ENCODE data around the gene B4GALT4. TPM values are rescaled to one million over a fixed set of nuclear protein-coding genes. Genes with fewer than 3 reads are reported as not detected.

B4GALT4 gene, protein sequence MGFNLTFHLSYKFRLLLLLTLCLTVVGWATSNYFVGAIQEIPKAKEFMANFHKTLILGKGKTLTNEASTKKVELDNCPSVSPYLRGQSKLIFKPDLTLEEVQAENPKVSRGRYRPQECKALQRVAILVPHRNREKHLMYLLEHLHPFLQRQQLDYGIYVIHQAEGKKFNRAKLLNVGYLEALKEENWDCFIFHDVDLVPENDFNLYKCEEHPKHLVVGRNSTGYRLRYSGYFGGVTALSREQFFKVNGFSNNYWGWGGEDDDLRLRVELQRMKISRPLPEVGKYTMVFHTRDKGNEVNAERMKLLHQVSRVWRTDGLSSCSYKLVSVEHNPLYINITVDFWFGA
- total RNA-seq, result 10 to 100 TPM; 12.5 to 14.8 TPM

- DNase-seq, result peak; percentile 89 to 93 (median 92)
- Histone ChIP-seq H3K36me3 (replicated peaks in 1 of 2; ENCODE audit: insufficient read depth in 1 of 2, low read depth in 2 of 2) (peaks cover 0 to 3% of the 10 kb centered on the region in 2 donors), H3K4me1 (peaks cover 23% of the 10 kb centered on the region), H3K9me3 (no peaks in the 10 kb centered on the region), H3K27me3 (no peaks in the 10 kb centered on the region), H3K4me3 (peak within 1 kb of the TSS; percentile 53 to 86), H3K27ac (peak within 1 kb of the TSS; percentile 91 to 99 (median 96))
- intact Hi-C loops (cut with DNase I), result loop anchor here (10.0 kb wide), 2 partner anchors 96 to 356 kb away; partner anchors contain the start of gene TEX55
- WGBS, 2 donors, result 1 to 5% methylated on average over 14 to 67 of the region's 70 CpGs
- ATAC-seq, result peak; percentile 95
- TF ChIP-seq POLR2A (IDR thresholded peaks at IDR 0.05), result peak; percentile 94 to 96 (median 95)
- TF ChIP-seq CTCF (IDR thresholded peaks at IDR 0.05), result peak in 1 of 7 experiments; percentile 23
Observed at GRCh38 chr3:119240591-119241434, at the start of gene B4GALT4. Gene B4GALT4 (minus strand): TSS chr3:119240878. CDS start chr3:119230099, 10,779 bp downstream.

GRCh38 chr3:119289404-119289770 lies 48.7 kb upstream of the B4GALT4 start:
- H3K36me3 ChIP-seq (replicated peaks in 1 of 2; ENCODE audit: insufficient read depth in 1 of 2, low read depth in 2 of 2), result no peaks in the 10 kb centered on the region
- H3K9me3 ChIP-seq, result no peaks in the 10 kb centered on the region
- TF ChIP-seq CTCF (IDR thresholded peaks at IDR 0.05) (no peak), POLR2A (IDR thresholded peaks at IDR 0.05) (no peak)
- whole genome bisulfite sequencing, 2 donors, result 77 to 83% methylated on average over 2 of the region's 2 CpGs
- H3K27ac ChIP-seq, result no peak overlapping the region
- peak in 1 of 4 donors; percentile 23 for DNase-seq
- no peak overlapping the region for H3K4me3 ChIP-seq
- intact Hi-C loops (cut with DNase I), result no loop called here
- no peaks in the 10 kb centered on the region for H3K27me3 ChIP-seq
- ATAC-seq, result no peak
- H3K4me1 ChIP-seq, result peaks cover 8% of the 10 kb centered on the region

DNA sequence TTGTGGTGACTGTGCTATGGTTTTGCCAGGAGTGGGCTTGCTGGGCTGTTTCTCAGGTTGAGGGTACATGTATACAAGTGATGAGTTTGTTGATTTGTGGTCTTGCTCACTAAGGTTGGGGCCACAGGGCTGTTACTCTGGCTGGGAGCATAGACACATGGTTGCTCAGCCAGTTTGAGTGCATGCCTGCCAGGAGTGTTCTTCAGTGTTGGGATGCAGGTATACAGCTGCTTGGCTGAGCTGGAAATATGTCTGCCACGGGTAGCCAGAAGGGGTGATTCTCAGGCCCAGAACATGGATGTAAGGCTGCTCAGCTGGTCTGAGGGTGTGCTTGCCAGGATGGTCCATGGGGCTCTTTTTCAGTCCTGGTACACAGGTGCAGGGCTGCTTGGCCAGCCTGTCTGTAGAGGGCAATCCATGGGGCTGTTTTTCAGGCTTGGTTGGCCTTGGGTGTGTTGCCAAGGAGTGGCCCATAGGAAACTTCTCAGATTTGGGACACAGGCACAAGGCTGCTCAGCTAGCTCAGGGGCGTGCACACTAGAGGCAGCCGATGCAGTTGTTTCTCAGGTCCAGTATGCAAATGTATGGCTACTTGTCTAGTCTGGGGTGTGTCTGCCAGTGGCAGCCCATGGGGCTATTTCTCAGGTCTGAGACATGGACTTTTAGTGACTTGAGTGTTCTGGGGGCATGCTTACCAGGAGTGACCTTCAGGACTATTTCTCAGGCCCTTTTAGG lies 48.2 kb upstream of the B4GALT4 start:
- Histone ChIP-seq H3K4me1 (peaks cover 8% of the 10 kb centered on the region), H3K36me3 (replicated peaks in 1 of 2; ENCODE audit: insufficient read depth in 1 of 2, low read depth in 2 of 2) (no peaks in the 10 kb centered on the region), H3K27me3 (no peaks in the 10 kb centered on the region), H3K9me3 (no peaks in the 10 kb centered on the region), H3K4me3 (no peak overlapping the region), H3K27ac (no peak overlapping the region)
- DNase-seq (no peak), ATAC-seq (no peak)
- WGBS, 2 donors, result 57 to 80% methylated on average over 1 to 3 of the region's 3 CpGs
- TF ChIP-seq CTCF (IDR thresholded peaks at IDR 0.05) (no peak), POLR2A (IDR thresholded peaks at IDR 0.05) (no peak)
- intact Hi-C loops (cut with DNase I), result no loop called here

DNA sequence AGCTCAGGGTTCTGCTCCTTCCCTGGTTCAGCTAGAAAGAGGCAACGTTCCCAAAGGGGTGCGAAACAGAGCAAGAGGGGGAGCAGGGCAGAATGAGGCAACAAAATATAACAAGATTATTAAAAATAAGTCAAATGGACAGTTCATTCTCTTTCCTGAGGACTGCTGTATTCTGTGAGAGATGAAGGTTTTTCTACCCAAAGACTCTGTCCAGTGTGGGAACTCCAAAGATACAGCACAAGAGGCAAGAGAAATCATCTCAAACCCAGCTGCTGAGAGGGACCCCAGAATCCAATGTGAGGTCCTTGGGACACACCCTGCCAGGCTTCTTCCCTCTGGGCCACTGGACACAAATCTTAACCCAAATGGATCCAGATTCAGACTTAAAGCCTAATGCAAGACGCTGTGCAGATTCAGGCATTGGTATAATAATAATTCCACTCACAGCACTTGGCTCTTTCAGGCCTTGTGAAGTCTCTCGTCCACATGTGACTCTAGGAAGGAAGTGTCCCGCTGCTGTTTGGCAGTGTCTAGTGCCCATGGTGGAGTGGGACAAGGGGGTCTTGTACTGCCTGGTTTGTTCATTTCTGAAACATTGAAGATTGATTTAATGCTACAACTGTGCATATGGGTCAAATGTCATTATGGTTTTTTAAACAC lies 39.0 kb upstream of the B4GALT4 start:
- 79 to 80% methylated on average over 5 of the region's 5 CpGs for WGBS, 2 donors
- peaks cover 5% of the 10 kb centered on the region for H3K4me1 ChIP-seq
- TF ChIP-seq POLR2A (IDR thresholded peaks at IDR 0.05) (no peak), CTCF (IDR thresholded peaks at IDR 0.05) (no peak)
- no peaks in the 10 kb centered on the region for H3K36me3 ChIP-seq (replicated peaks in 1 of 2; ENCODE audit: insufficient read depth in 1 of 2, low read depth in 2 of 2)
- DNase-seq, result no peak
- peaks cover 0 to 11% (median 0%) of the 10 kb centered on the region in 3 donors for H3K9me3 ChIP-seq
- intact Hi-C loops (cut with DNase I), result no loop called here
- no peak for ATAC-seq
- peak overlapping the region in 1 of 4 donors; percentile 4 for H3K27ac ChIP-seq
- H3K27me3 ChIP-seq, result no peaks in the 10 kb centered on the region
- H3K4me3 ChIP-seq, result no peak overlapping the region
